Measurements from ENCODE around the gene THBD.

The THBD gene

DNA sequence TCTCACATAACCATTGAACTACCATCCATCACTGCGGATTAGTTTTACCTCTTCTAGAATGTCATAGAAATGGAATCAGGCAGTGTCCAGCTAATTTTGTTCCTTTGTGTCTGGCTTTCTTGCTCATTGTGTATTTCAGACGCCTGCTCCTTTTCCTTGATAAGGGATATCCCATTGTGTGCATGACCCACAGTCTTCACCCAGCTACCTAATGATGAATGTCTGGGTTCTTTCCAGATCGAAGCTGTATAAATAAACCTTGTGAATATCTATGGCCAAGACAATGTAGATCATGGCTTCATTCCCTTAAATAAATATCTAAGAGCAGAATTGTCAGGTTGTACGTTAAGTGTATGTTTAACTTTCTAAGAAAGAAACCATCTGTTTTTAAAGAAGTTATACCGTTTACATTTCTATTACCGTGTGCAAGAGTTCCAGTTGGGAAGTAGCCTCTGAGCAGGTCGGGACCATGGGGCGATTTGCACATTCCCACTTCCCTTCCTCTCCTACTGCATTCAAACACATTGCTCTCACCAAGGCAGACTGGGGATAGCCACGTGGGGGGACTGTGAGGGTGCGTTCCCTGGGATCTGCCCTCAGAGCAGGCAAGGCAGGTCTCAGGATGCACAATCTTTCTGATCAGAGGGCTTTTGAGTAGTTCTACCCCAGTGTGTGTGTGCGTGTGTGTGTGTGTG lies 23.6 kb upstream of the THBD start:
- no peaks in the 10 kb centered on the region for H3K4me1 ChIP-seq (ENCODE audit: control insufficient read depth, insufficient read depth, low read length)
- no peaks in the 10 kb centered on the region for H3K36me3 ChIP-seq (ENCODE audit: control insufficient read depth, insufficient read depth, low read length)
- DNase-seq (ENCODE audit: low read depth, low spot score): no peak
- no peak overlapping the region for H3K4me3 ChIP-seq (ENCODE audit: low read length)
- no peak overlapping the region for H3K27ac ChIP-seq (ENCODE audit: low read length)
- no peaks in the 10 kb centered on the region; the same call in 1 of the 2 replicates for H3K27me3 ChIP-seq (ENCODE audit: control insufficient read depth, insufficient read depth, low read length)
- WGBS (ENCODE audit: insufficient coverage, insufficient read length): no CpG with 5 or more reads among the region's 11 CpGs
- no peaks in the 10 kb centered on the region for H3K9me3 ChIP-seq (ENCODE audit: control insufficient read depth, insufficient read depth, low read length)

DNA sequence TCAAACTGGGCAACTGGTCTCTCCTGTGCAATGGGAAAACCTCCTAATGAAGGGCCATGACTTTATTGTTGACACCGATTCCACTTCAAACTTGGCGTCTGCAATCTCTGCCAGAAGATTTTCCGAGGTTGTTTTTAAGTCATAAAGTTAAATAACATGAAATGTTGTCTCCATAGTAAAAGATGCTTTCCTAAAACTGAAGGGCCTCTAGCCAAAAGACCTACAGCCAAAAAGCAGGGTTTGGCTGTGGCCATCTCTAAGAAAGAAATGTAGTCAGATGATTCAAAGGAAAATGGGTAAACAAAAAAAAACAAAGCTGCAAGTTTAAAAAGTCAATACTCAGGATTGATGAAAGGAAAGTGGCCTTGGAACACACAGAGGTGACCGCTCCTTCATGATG lies 22.5 kb upstream of the THBD start:
- no peak overlapping the region for H3K27ac ChIP-seq (ENCODE audit: low read length)
- no peaks in the 10 kb centered on the region; the same call in 1 of the 2 replicates for H3K27me3 ChIP-seq (ENCODE audit: control insufficient read depth, insufficient read depth, low read length)
- no peaks in the 10 kb centered on the region for H3K4me1 ChIP-seq (ENCODE audit: control insufficient read depth, insufficient read depth, low read length)
- no CpG with 5 or more reads among the region's 4 CpGs for WGBS (ENCODE audit: insufficient coverage, insufficient read length)
- DNase-seq (ENCODE audit: low read depth, low spot score): no peak
- no peaks in the 10 kb centered on the region for H3K36me3 ChIP-seq (ENCODE audit: control insufficient read depth, insufficient read depth, low read length)
- H3K4me3 ChIP-seq (ENCODE audit: low read length): no peak overlapping the region
- H3K9me3 ChIP-seq (ENCODE audit: control insufficient read depth, insufficient read depth, low read length): no peaks in the 10 kb centered on the region

DNA sequence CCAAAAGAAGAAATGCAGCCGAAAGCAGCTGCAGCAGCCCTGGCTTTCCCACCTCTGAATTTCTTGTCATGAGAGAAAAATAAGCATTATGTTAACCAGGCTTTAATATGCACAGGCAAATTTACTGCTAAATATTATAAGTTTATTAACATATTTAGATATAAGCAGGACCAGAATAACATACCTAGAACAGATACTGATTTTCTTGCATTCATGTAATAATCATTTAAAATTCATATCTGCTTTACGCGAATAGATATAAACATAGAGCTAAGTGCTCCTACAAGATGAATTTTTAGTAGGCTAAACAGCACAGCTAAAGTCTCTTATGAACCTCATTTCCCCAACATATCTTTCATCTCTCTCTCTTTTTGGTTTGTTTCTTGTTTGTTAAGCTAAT lies 21.9 kb upstream of the THBD start:
- Histone ChIP-seq H3K27ac (ENCODE audit: low read length) (no peak overlapping the region), H3K9me3 (ENCODE audit: control insufficient read depth, insufficient read depth, low read length) (no peaks in the 10 kb centered on the region), H3K4me1 (ENCODE audit: control insufficient read depth, insufficient read depth, low read length) (no peaks in the 10 kb centered on the region), H3K4me3 (ENCODE audit: low read length) (no peak overlapping the region), H3K27me3 (ENCODE audit: control insufficient read depth, insufficient read depth, low read length) (no peaks in the 10 kb centered on the region; the same call in 1 of the 2 replicates), H3K36me3 (ENCODE audit: control insufficient read depth, insufficient read depth, low read length) (no peaks in the 10 kb centered on the region)
- no CpG with 5 or more reads among the region's 3 CpGs for WGBS (ENCODE audit: insufficient coverage, insufficient read length)
- no peak for DNase-seq (ENCODE audit: low read depth, low spot score)

DNA sequence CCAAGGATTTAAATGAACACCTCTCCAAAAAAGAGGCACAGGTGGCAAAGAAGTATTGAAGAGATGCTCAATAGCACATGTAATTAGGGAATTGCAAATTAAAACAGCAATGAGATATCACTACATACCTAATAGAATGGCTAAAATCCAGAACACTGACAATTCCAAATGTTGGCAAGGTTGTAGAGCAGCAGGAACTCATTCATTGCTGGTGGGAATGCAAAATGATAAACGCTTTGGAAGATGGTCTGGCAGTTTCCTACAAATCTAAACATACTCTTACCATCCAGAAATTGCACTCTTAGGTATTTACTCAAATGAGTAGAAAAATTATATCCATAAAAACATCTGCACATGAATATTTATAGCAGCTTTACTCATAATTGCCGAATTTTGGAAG lies 19.6 kb upstream of the THBD start:
- H3K9me3 ChIP-seq (ENCODE audit: control insufficient read depth, insufficient read depth, low read length): no peaks in the 10 kb centered on the region
- no peak overlapping the region for H3K4me3 ChIP-seq (ENCODE audit: low read length)
- no peaks in the 10 kb centered on the region for H3K4me1 ChIP-seq (ENCODE audit: control insufficient read depth, insufficient read depth, low read length)
- no CpG with 5 or more reads among the region's 2 CpGs for WGBS (ENCODE audit: insufficient coverage, insufficient read length)
- no peaks in the 10 kb centered on the region for H3K36me3 ChIP-seq (ENCODE audit: control insufficient read depth, insufficient read depth, low read length)
- DNase-seq (ENCODE audit: low read depth, low spot score): no peak
- H3K27me3 ChIP-seq (ENCODE audit: control insufficient read depth, insufficient read depth, low read length): no peaks in the 10 kb centered on the region; the same call in 1 of the 2 replicates
- no peak overlapping the region for H3K27ac ChIP-seq (ENCODE audit: low read length)

DNA sequence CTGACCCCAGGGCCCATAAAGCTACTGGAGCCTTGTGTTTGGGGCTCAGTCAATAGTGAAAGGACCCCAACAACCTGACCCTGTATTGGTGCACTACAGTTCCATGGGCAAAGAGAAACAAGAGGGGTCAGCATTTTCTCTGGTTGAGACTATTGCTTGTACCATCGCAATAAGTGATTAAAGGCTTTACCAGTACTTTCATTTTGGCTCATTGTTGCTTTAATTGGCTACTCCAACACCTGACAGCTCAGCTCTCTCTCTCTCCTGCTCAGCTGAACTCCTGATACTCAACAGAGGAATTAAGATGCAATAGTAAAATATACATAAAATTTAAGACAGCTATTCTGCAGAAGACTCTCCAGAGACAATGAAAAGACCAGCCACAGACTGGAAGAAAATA lies 18.8 kb upstream of the THBD start:
- WGBS (ENCODE audit: insufficient coverage, insufficient read length): no CpG with 5 or more reads among the region's 1 CpG
- H3K27ac ChIP-seq (ENCODE audit: low read length): no peak overlapping the region
- DNase-seq (ENCODE audit: low read depth, low spot score): no peak
- H3K4me3 ChIP-seq (ENCODE audit: low read length): no peak overlapping the region
- H3K36me3 ChIP-seq (ENCODE audit: control insufficient read depth, insufficient read depth, low read length): no peaks in the 10 kb centered on the region
- H3K27me3 ChIP-seq (ENCODE audit: control insufficient read depth, insufficient read depth, low read length): no peaks in the 10 kb centered on the region; the same call in 1 of the 2 replicates
- no peaks in the 10 kb centered on the region for H3K4me1 ChIP-seq (ENCODE audit: control insufficient read depth, insufficient read depth, low read length)
- no peaks in the 10 kb centered on the region for H3K9me3 ChIP-seq (ENCODE audit: control insufficient read depth, insufficient read depth, low read length)

DNA sequence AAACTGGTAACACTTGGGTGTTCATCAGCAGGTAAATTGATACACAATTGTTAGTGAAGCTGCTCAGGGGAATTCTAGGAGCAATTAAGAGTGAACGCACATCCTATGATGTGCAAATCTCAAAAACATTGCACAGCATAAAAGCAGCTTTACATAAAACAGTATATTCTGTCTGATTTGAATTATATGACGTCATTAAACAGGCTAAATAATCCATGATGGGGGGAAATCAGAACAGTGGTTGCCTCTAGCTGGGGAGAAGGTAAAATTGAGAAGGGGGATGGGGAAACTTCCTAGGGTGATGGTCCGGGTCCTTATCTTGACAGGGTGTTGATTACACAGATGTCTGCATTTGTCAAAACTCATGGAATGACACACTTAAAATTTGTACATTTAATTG lies 17.3 kb upstream of the THBD start:
- Histone ChIP-seq H3K27me3 (ENCODE audit: control insufficient read depth, insufficient read depth, low read length) (no peaks in the 10 kb centered on the region; the same call in 1 of the 2 replicates), H3K4me3 (ENCODE audit: low read length) (no peak overlapping the region), H3K27ac (ENCODE audit: low read length) (no peak overlapping the region), H3K36me3 (ENCODE audit: control insufficient read depth, insufficient read depth, low read length) (no peaks in the 10 kb centered on the region), H3K9me3 (ENCODE audit: control insufficient read depth, insufficient read depth, low read length) (no peaks in the 10 kb centered on the region), H3K4me1 (ENCODE audit: control insufficient read depth, insufficient read depth, low read length) (peaks cover 2% of the 10 kb centered on the region; the same call in 1 of the 2 replicates)
- DNase-seq (ENCODE audit: low read depth, low spot score): no peak
- no CpG with 5 or more reads among the region's 3 CpGs for WGBS (ENCODE audit: insufficient coverage, insufficient read length)

DNA sequence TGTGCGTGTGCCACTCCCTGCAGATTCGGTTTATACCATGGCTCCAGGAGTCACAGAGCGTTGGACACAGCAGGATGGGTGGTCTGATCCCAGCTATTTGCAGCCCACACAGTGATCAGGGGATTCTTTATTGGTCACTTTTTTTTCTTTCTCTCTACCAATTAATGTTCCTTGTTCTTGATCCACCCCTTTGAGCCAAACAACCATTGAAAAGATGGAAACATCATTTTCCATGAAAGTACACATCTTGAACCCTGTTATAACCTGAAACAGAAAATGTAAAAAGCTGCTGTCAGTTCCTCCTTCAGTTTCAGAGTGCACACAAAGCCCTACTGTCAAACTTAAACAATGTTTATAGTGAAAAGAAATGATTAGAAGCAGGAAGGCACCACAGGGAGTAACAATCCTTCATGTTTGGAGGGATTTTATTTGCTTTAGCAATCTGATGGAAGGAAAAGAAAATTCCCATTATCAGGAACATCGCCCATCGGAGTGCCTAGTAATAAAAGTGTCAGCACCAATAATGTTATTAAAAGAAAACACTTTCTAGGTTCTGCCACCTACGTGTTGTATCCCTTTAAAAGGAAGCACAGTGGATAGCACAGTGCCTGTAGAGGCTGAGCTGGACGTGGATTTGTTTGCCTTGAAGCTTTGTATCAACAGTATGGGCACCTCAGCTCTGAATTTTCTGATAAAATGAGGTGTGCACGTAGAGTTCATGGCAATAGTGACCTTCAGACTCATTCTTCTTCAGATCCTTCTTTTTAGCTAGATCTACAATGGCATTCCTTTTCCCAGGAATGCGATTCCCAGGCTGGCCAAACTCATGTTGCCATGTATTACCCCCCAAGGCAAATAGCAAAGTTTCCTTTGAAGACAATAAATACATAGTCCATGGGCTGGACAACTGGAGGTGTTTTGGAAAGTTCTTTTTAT lies 16.1 kb upstream of the THBD start:
- Histone ChIP-seq H3K9me3 (ENCODE audit: control insufficient read depth, insufficient read depth, low read length) (no peaks in the 10 kb centered on the region), H3K27ac (ENCODE audit: low read length) (no peak overlapping the region), H3K36me3 (ENCODE audit: control insufficient read depth, insufficient read depth, low read length) (no peaks in the 10 kb centered on the region), H3K27me3 (ENCODE audit: control insufficient read depth, insufficient read depth, low read length) (no peaks in the 10 kb centered on the region), H3K4me1 (ENCODE audit: control insufficient read depth, insufficient read depth, low read length) (peaks cover 2% of the 10 kb centered on the region; the same call in 1 of the 2 replicates), H3K4me3 (ENCODE audit: low read length) (no peak overlapping the region)
- no CpG with 5 or more reads among the region's 9 CpGs for WGBS (ENCODE audit: insufficient coverage, insufficient read length)
- no peak for DNase-seq (ENCODE audit: low read depth, low spot score)

DNA sequence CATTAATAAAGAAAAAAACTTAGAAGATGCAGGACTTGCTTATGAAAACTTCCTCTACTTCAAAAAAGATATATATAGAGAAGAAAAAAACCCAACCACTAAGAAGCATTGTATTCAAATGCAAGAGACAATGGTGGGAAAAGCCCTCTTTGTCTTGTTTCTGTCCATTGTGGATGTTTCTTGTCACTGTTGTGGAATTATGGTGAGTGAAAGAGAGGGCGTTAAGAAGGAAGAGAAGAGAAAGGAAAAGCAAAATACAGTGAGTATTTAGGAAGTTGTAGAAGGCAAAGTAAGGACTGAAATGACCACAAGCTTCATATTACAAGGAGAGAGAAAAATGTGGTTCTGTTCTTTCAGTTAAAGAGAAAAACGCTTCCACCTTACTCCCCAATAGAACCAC lies 14.1 kb upstream of the THBD start:
- peaks cover 2% of the 10 kb centered on the region; the same call in 1 of the 2 replicates for H3K4me1 ChIP-seq (ENCODE audit: control insufficient read depth, insufficient read depth, low read length)
- H3K36me3 ChIP-seq (ENCODE audit: control insufficient read depth, insufficient read depth, low read length): no peaks in the 10 kb centered on the region
- no peaks in the 10 kb centered on the region for H3K9me3 ChIP-seq (ENCODE audit: control insufficient read depth, insufficient read depth, low read length)
- no peak for DNase-seq (ENCODE audit: low read depth, low spot score)
- no peak overlapping the region for H3K4me3 ChIP-seq (ENCODE audit: low read length)
- H3K27ac ChIP-seq (ENCODE audit: low read length): no peak overlapping the region
- no peaks in the 10 kb centered on the region for H3K27me3 ChIP-seq (ENCODE audit: control insufficient read depth, insufficient read depth, low read length)
- WGBS (ENCODE audit: insufficient coverage, insufficient read length): 100% methylated on average over 1 of the region's 2 CpGs

DNA sequence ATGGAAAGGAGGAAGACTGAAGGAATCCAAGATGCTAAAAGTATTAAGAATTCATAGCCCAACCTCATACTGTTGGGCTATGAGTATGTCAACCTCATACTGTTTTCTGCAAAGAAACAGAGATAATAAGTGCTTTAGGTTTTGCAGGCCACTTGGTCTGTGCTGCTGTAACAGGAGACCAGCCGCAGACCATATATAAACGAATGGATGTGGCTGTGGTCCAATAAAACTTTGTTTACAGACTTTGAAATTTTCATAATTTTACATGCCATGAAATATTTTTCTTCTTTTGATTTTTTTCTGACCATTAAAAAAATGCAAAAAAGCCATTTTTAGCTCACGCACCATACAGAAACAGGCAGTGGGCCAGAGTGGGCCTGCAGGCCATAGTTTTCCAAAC lies 13.7 kb upstream of the THBD start:
- H3K27ac ChIP-seq (ENCODE audit: low read length): no peak overlapping the region
- WGBS (ENCODE audit: insufficient coverage, insufficient read length): no CpG with 5 or more reads among the region's 3 CpGs
- no peaks in the 10 kb centered on the region for H3K9me3 ChIP-seq (ENCODE audit: control insufficient read depth, insufficient read depth, low read length)
- no peaks in the 10 kb centered on the region for H3K27me3 ChIP-seq (ENCODE audit: control insufficient read depth, insufficient read depth, low read length)
- no peak for DNase-seq (ENCODE audit: low read depth, low spot score)
- H3K4me3 ChIP-seq (ENCODE audit: low read length): no peak overlapping the region
- peaks cover 2% of the 10 kb centered on the region; the same call in 1 of the 2 replicates for H3K4me1 ChIP-seq (ENCODE audit: control insufficient read depth, insufficient read depth, low read length)
- no peaks in the 10 kb centered on the region for H3K36me3 ChIP-seq (ENCODE audit: control insufficient read depth, insufficient read depth, low read length)

DNA sequence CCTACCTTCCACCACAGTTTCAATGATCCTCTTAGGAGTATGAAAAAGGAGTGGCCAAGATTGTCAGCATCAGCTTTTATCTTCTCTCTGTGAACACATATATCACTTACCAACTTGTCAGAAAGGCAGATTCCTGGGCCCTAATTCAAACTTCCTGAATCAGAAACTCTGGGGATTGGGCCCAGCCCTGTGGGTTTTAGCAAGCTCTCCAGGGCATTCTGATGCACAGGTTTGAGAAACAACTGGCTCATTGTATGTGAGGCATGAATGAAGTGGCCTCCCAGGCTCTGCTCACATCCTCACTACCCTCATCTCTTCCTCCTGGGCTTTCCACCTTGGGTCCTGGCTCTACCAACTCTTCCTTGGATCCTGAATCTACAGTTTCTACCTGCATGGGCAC lies 13.2 kb upstream of the THBD start:
- no peaks in the 10 kb centered on the region for H3K27me3 ChIP-seq (ENCODE audit: control insufficient read depth, insufficient read depth, low read length)
- H3K9me3 ChIP-seq (ENCODE audit: control insufficient read depth, insufficient read depth, low read length): no peaks in the 10 kb centered on the region
- H3K36me3 ChIP-seq (ENCODE audit: control insufficient read depth, insufficient read depth, low read length): no peaks in the 10 kb centered on the region
- no peak overlapping the region for H3K4me3 ChIP-seq (ENCODE audit: low read length)
- no peak overlapping the region for H3K27ac ChIP-seq (ENCODE audit: low read length)
- DNase-seq (ENCODE audit: low read depth, low spot score): no peak
- H3K4me1 ChIP-seq (ENCODE audit: control insufficient read depth, insufficient read depth, low read length): peaks cover 2% of the 10 kb centered on the region; the same call in 1 of the 2 replicates

Measured in iPS DF 6.9 (cell line).